C4-2B (cell line): Measurements from ENCODE around the gene ZNF398.

ENCODE experiments used
- CTCF ChIP-seq: fragments of 450-650 bp; conservative IDR thresholded peaks from 2 replicates; pipeline ENCODE4 v1.5.1; 2017; ENCODE audit warnings: mild to moderate bottlenecking
- ZFX ChIP-seq: fragments of 450-650 bp; IDR thresholded peaks from 2 replicates; pipeline ENCODE4 v1.6.1; 2017

GRCh38 chr7:149229526-149229925 lies 82.3 kb downstream of the ZNF398 start:
- TF ChIP-seq CTCF (no peak), ZFX (no peak)
